ENCODE results near the gene OGDH.

DNA sequence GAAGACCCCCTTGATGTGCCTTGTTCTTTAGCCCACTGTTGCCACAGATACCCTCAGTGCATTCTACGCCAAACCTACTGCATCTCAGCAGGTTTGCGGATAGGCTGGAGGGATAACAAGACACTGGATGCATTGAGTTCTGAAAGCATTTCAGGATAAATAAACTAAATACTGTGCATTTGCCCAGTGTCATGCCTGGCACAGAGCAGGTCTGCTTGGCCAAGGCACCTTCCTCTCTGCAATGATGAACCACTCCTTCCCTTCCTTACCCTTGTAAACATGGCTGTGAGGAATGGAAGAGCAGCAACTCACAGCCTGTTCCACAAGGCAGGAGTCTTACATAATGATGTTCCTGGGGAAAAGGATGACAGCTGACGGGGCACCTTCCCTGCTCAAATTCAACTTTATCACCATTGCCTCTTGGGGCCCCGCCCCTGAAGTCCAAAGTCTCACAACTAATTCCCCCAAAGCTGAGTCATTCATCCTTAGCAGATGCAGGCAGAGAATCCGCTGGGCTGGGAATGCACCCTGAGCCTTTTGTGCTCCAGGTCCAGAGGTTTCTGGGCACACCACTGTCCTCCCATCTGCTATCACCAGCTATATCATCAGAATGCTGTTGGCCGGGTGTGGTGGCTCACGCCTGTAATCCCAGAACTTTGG, 44.3 kb upstream of the OGDH start:
- TF ChIP-seq, protein P1, sequence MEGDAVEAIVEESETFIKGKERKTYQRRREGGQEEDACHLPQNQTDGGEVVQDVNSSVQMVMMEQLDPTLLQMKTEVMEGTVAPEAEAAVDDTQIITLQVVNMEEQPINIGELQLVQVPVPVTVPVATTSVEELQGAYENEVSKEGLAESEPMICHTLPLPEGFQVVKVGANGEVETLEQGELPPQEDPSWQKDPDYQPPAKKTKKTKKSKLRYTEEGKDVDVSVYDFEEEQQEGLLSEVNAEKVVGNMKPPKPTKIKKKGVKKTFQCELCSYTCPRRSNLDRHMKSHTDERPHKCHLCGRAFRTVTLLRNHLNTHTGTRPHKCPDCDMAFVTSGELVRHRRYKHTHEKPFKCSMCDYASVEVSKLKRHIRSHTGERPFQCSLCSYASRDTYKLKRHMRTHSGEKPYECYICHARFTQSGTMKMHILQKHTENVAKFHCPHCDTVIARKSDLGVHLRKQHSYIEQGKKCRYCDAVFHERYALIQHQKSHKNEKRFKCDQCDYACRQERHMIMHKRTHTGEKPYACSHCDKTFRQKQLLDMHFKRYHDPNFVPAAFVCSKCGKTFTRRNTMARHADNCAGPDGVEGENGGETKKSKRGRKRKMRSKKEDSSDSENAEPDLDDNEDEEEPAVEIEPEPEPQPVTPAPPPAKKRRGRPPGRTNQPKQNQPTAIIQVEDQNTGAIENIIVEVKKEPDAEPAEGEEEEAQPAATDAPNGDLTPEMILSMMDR (IDR thresholded peaks at IDR 0.05; ENCODE audit: low read length), result no peak
- no peak for TF ChIP-seq EZH2 (optimal IDR thresholded peaks at IDR 0.05; ENCODE audit: low read depth, low read length)
- TF ChIP-seq EZH2phosphoT487 (IDR thresholded peaks at IDR 0.05; ENCODE audit: low read length), result no peak
